C4-2B (cell line): Measurements from ENCODE around the gene EIF3L.

ENCODE experiments used
- CTCF ChIP-seq: fragments of 450-650 bp; conservative IDR thresholded peaks from 2 replicates; pipeline ENCODE4 v1.5.1; 2017; ENCODE audit warnings: mild to moderate bottlenecking
- ZFX ChIP-seq: fragments of 450-650 bp; IDR thresholded peaks from 2 replicates; pipeline ENCODE4 v1.6.1; 2017

GRCh38 chr22:37815593-37815992, 33.6 kb upstream of the EIF3L start:
- TF ChIP-seq CTCF (no peak), ZFX (no peak)
